ENCODE measurements around the gene ASTN2.

Gene ASTN2

GRCh38 chr9:116389541-116390302 is 1025.1 kb downstream of the ASTN2 start:
- DNase-seq = no peak

GRCh38 chr9:116387934-116388698 is 1026.7 kb downstream of the ASTN2 start:
- DNase-seq = no peak

GRCh38 chr9:116383936-116384335 is 1030.9 kb downstream of the ASTN2 start:
- no peak for DNase-seq

DNA sequence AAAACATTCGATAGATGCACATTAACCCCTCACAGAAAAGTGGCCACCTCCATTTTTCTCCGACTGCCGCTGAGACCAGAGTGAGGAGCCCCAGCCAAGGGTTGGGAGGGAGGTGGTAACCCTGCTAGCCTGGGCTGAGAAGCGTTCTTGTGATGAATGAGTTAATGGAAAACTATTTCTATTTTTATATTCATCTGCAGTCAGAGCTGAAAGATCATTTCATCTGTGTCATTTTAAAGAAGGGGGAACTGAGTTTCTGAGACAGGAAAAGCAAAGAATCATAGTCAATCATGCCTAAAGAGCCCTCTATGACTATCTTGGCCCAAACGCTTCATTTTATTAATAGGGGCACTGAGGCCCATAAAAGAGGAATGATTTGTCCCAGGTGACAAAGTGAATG is 1031.7 kb downstream of the ASTN2 start:
- no peak for DNase-seq

GRCh38 chr9:116382053-116382452 is 1032.8 kb downstream of the ASTN2 start:
- no peak for DNase-seq

- no peak for DNase-seq
Measured at GRCh38 chr9:116381350-116381749, 1033.5 kb downstream of the ASTN2 start.

DNA sequence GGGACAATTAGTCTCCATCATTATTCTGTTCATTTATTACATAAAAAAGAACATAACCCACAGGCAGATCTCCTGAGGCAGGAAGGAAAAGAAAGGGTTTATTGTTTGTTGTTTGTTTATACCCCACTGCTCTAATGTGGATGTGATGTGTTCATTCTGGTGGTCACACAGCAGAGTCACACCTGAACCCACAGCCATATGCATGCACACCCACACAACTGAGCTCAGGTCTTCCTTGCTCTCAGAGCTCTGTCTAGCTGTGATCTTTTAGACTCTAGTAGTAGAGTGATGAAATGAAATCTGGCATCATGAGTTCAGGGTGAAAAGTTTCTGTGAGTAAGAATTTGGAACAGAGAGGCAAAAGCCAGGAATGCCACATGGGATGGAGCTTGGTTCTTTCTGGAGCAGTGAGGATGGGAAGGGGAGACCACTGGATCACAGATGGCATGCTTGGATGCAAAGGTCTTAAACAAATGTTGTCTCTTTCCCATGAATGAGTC is 1034.3 kb downstream of the ASTN2 start:
- DNase-seq = no peak

- DNase-seq = no peak
Measured at GRCh38 chr9:116379821-116380220, 1035.0 kb downstream of the ASTN2 start.

DNA sequence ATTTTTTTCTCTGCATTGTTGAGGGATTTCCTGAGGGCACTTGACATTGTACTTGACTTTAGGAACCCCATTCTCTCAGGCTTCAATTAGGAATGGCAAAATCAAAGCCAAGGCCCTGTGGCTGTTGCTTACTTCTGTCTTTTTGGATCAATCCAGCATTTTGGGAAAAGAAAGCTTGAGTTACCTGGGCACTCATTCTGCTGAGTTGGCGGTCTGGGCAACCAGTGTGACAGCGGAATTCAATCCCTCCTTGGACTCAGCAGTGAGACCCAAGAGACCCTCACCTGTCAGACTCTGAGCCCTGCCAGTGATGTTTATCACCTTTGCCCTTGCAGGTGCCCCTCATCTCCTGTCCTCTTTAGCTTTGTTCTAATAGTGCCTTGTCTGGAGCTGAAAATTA is 1036.0 kb downstream of the ASTN2 start:
- DNase-seq = no peak

GRCh38 chr9:116377179-116377798 is 1037.6 kb downstream of the ASTN2 start:
- no peak for DNase-seq

Data from stimulated activated CD4-positive, alpha-beta T cell treated with anti-CD3 and anti-CD28 coated beads, Interleukin-4, amount 100 ng/mL, for 1 hour (primary cell).